Endothelial cell (in vitro differentiated cells): ENCODE results near the gene PSKH1. TPM values are rescaled to one million over a fixed set of nuclear protein-coding genes. Genes with fewer than 3 reads are reported as not detected.

ENCODE experiments used
- DNase-seq: peaks from one replicate; pipeline ENCODE4 v3.0.0; 2021; ENCODE audit warnings: low spot score
- H3K27ac Mint-ChIP-seq: one replicate; pipeline ENCODE4 v1.8.0; 2021; ENCODE audit warnings: mixed read lengths, inconsistent platforms; ENCODE audit not compliant: unreplicated experiment
- H3K27me3 Mint-ChIP-seq: one replicate; pipeline ENCODE4 v1.8.0; 2021; ENCODE audit warnings: mild to moderate bottlenecking, moderate library complexity, mixed read lengths, inconsistent platforms; ENCODE audit not compliant: unreplicated experiment
- H3K36me3 Mint-ChIP-seq: one replicate; pipeline ENCODE4 v1.8.0; 2021; ENCODE audit warnings: mild to moderate bottlenecking, low read depth, mixed read lengths, inconsistent platforms; ENCODE audit not compliant: unreplicated experiment
- H3K4me1 Mint-ChIP-seq: one replicate; pipeline ENCODE4 v1.8.0; 2021; ENCODE audit warnings: mild to moderate bottlenecking, mixed read lengths, inconsistent platforms; ENCODE audit not compliant: unreplicated experiment
- H3K4me3 Mint-ChIP-seq: one replicate; pipeline ENCODE4 v1.8.0; 2021; ENCODE audit warnings: mild to moderate bottlenecking, mixed read lengths, inconsistent platforms; ENCODE audit not compliant: unreplicated experiment
- H3K9me3 Mint-ChIP-seq: one replicate; pipeline ENCODE4 v1.8.0; 2021; ENCODE audit warnings: mixed read lengths, inconsistent platforms; ENCODE audit not compliant: unreplicated experiment
- total RNA-seq: library from RNA; stranded (reverse); fragmentation: NEBNext Ultra II Directional; extraction: Animal tissue kit (Norgen Biotek cat#: 25700); gene quantifications from one replicate; pipeline ENCODE4 v1.2.1, GENCODE V29; 2021; ENCODE audit not compliant: unreplicated experiment
- TF ChIP-seq, protein P1 (sequence below): fragments of 200-600 bp; sonication (generic); IDR thresholded peaks from one replicate; pipeline ENCODE4 v1.5.0; 2021; ENCODE audit warnings: antibody characterized with exemption; ENCODE audit not compliant: unreplicated experiment

PSKH1 gene
- total RNA-seq, 1 donor from 2014 or later: 47.5 TPM

DNA sequence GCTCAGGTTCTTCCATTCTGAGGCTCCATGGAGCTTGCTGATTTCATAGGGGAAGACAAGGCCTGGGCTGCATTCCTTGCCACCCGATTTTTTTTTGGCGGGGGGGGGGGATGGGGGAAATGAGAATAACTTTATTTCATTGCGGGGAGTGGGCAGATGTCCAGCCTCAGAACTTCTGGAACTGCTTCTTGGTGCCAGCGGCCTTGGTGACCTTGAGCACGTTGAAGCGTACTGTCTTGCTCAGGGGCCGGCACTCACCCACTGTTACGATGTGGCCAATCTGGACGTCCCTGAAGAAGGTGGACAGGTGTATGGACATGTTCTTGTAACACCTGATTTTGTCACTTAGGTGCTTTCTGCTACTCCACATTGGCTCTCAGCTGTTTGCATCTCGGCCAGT lies 37.3 kb upstream of the PSKH1 start:
- Mint-ChIP-seq H3K27me3 (peaks cover 3% of the 10 kb centered on the region), H3K36me3 (peaks cover 2% of the 10 kb centered on the region), H3K27ac (no peak overlapping the region), H3K4me3 (no peak overlapping the region), H3K9me3 (no peaks in the 10 kb centered on the region), H3K4me1 (peaks cover 20% of the 10 kb centered on the region)
- DNase-seq: no peak
- TF ChIP-seq, protein P1, sequence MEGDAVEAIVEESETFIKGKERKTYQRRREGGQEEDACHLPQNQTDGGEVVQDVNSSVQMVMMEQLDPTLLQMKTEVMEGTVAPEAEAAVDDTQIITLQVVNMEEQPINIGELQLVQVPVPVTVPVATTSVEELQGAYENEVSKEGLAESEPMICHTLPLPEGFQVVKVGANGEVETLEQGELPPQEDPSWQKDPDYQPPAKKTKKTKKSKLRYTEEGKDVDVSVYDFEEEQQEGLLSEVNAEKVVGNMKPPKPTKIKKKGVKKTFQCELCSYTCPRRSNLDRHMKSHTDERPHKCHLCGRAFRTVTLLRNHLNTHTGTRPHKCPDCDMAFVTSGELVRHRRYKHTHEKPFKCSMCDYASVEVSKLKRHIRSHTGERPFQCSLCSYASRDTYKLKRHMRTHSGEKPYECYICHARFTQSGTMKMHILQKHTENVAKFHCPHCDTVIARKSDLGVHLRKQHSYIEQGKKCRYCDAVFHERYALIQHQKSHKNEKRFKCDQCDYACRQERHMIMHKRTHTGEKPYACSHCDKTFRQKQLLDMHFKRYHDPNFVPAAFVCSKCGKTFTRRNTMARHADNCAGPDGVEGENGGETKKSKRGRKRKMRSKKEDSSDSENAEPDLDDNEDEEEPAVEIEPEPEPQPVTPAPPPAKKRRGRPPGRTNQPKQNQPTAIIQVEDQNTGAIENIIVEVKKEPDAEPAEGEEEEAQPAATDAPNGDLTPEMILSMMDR: no peak

DNA sequence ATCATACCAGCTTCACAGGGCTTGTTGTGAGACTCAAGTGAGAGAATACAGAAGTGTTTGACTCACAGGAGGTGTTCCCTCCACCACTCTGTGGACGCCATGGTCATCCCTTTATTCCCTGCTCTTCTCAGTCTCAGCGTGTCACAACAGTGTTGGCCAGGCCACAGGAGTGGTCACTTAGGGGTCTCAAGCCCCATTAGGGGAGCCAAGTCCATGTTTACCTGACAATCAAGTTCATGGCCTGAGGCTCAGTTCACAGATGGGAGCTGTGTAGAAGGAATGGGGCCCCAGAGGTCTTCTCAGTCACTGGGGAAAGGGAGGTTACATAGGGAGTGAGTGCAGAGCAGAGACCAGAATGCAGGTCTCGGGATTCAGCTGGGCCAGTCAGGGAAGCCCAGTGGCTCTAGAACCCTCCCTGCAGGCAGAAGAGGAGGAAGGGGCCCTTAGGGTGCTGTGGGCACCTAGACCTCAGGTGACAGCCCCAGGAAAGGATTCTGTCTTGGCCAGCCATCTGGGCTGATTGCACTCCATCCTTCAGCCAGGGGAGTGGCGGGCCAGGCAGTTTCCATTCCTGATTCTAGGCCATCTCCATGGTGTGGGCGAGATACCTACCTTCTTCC lies 36.0 kb upstream of the PSKH1 start:
- no peak for DNase-seq
- TF ChIP-seq, protein P1: no peak
- no peaks in the 10 kb centered on the region for H3K9me3 Mint-ChIP-seq
- H3K27me3 Mint-ChIP-seq: peaks cover 3% of the 10 kb centered on the region
- H3K36me3 Mint-ChIP-seq: peaks cover 8% of the 10 kb centered on the region
- H3K4me3 Mint-ChIP-seq: no peak overlapping the region
- H3K27ac Mint-ChIP-seq: no peak overlapping the region
- peaks cover 22% of the 10 kb centered on the region for H3K4me1 Mint-ChIP-seq

GRCh38 chr16:67857547-67858233 lies 35.4 kb upstream of the PSKH1 start:
- no peak for DNase-seq

DNA sequence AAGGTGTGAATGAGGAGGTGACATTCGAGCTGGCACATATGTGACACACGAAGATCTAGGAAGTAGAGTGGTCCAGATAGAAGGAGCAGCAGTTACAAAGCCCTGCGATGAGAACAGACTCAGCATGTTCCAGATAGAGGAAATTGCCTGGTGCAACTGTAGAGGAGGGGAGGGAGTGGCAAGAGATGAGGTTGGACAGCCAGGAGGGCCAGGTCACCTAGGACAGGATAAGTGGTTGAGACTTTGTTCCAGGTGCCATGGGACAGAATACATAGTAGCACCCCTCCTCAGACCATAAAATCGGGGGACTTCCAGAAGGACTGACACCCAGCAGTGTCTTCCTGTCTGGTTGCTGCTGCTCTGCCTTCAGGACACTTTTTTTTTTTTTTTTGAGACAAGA lies 34.6 kb upstream of the PSKH1 start:
- Mint-ChIP-seq H3K4me3 (no peak overlapping the region), H3K27ac (peak overlapping the region; percentile 84)

More at GRCh38 chr16:67857547-67858233, 35.4 kb upstream of the PSKH1 start:
- Mint-ChIP-seq H3K4me3 (no peak overlapping the region), H3K4me1 (peaks cover 22% of the 10 kb centered on the region), H3K36me3 (peaks cover 8% of the 10 kb centered on the region), H3K9me3 (no peaks in the 10 kb centered on the region), H3K27ac (peak overlapping the region; percentile 84), H3K27me3 (peaks cover 7% of the 10 kb centered on the region)
- TF ChIP-seq, protein P1: no peak

More for the DNA sequence above, 34.6 kb upstream of the PSKH1 start:
- peaks cover 22% of the 10 kb centered on the region for H3K4me1 Mint-ChIP-seq
- DNase-seq: no peak
- peaks cover 7% of the 10 kb centered on the region for H3K27me3 Mint-ChIP-seq
- H3K9me3 Mint-ChIP-seq: no peaks in the 10 kb centered on the region
- peaks cover 8% of the 10 kb centered on the region for H3K36me3 Mint-ChIP-seq
- TF ChIP-seq, protein P1: no peak
